OCI-LY3 (cell line): ENCODE measurements around the gene AKT3.

Experiments used
- H2AFZ ChIP-seq: fragments of 200-600, 300-600 bp; shearing (Covaris generic); 2 replicates; pipeline ENCODE4 v1.6.0; 2014; ENCODE audit warnings: antibody characterized with exemption, low read depth, low read length
- H3K27ac ChIP-seq: fragments of 200-600, 300-600 bp; sonication (generic); 2 replicates; pipeline ENCODE4 v1.5.1; 2014; ENCODE audit warnings: mild to moderate bottlenecking, low read length, moderate library complexity, mixed read lengths
- H3K27me3 ChIP-seq: fragments of 200-600, 300-600 bp; sonication (generic); 2 replicates; pipeline ENCODE4 v1.6.1; 2014; ENCODE audit warnings: low read depth, low read length, mixed read lengths
- H3K36me3 ChIP-seq: fragments of 200-600, 300-600 bp; sonication (generic); replicated peaks from 2 replicates; pipeline ENCODE3; 2014; ENCODE audit warnings: low read depth, low read length, mixed read lengths
- H3K4me1 ChIP-seq: fragments of 300-600, 200-600 bp; sonication (generic); 2 replicates; pipeline ENCODE4 v1.6.1; 2014; ENCODE audit warnings: low read length, mixed read lengths
- H3K4me2 ChIP-seq: fragments of 200-600, 300-600 bp; sonication (generic); 2 replicates; pipeline ENCODE4 v1.6.1; 2014; ENCODE audit warnings: low read length, mixed read lengths
- H3K4me3 ChIP-seq: fragments of 300-600, 200-600 bp; sonication (generic); 2 replicates; pipeline ENCODE4 v1.5.1; 2014; ENCODE audit warnings: antibody characterized with exemption, mild to moderate bottlenecking, low read length, moderate library complexity
- H3K79me2 ChIP-seq: fragments of 300-600, 200-600 bp; shearing (Covaris generic); 2 replicates; pipeline ENCODE4 v1.6.1; 2014; ENCODE audit warnings: mild to moderate bottlenecking, low read length, mixed read lengths
- H3K9ac ChIP-seq: fragments of 300-600, 200-600 bp; shearing (Covaris generic); 2 replicates; pipeline ENCODE4 v1.6.0; 2014; ENCODE audit warnings: mild to moderate bottlenecking, low read length, moderate library complexity
- H3K9me3 ChIP-seq: fragments of 200-600, 300-600 bp; shearing (Covaris generic); 2 replicates; pipeline ENCODE4 v1.6.1; 2014; ENCODE audit warnings: low read length, mixed read lengths; ENCODE audit not compliant: insufficient read depth
- H4K20me1 ChIP-seq: fragments of 200-600, 300-600 bp; sonication (generic); 2 replicates; pipeline ENCODE4 v1.6.1; 2016; ENCODE audit warnings: low read length, mixed read lengths; ENCODE audit not compliant: insufficient read depth
- EZH2phosphoT487 ChIP-seq: fragments of 200-600 bp; shearing (Covaris generic); IDR thresholded peaks from 2 replicates; pipeline ENCODE4 v1.6.1; 2018; ENCODE audit warnings: antibody characterized with exemption, mixed run types, low read depth
- TF ChIP-seq, protein P1 (sequence below): fragments of 200-600, 300-600 bp; sonication (generic); IDR thresholded peaks from 2 replicates; pipeline ENCODE4 v1.5.1; 2014; ENCODE audit warnings: antibody characterized with exemption, low read length, low read depth

Gene AKT3

DNA sequence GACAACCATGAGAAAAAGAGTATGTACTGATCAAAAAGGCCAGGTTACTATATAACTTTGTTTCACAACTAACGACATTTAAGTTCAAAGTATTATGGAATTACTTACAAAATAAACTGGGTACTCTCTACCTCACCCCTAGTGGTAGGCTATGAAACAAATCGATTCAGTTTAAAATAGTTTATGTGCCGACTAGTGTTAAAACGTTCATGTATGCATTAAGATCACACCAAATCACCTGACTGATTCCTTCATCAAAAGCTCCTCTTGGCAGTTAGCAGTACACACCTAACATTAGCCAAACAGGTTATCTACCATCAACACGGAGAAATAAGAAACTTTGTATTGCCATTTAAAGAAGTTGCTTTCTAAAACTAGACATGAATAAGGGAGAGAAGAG lies 137.1 kb downstream of the AKT3 start:
- no peaks in the 10 kb centered on the region for H3K9me3 ChIP-seq
- H4K20me1 ChIP-seq: peaks cover 4% of the 10 kb centered on the region; the same call in 1 of the 2 replicates
- peaks cover 21% of the 10 kb centered on the region for H3K4me1 ChIP-seq
- peak overlapping the region; percentile 25 for H3K4me2 ChIP-seq
- no peak overlapping the region for H3K27ac ChIP-seq
- no peak overlapping the region for H3K9ac ChIP-seq
- H2AFZ ChIP-seq: no peak overlapping the region
- H3K4me3 ChIP-seq: peak overlapping the region; percentile 14
- TF ChIP-seq, protein P1, sequence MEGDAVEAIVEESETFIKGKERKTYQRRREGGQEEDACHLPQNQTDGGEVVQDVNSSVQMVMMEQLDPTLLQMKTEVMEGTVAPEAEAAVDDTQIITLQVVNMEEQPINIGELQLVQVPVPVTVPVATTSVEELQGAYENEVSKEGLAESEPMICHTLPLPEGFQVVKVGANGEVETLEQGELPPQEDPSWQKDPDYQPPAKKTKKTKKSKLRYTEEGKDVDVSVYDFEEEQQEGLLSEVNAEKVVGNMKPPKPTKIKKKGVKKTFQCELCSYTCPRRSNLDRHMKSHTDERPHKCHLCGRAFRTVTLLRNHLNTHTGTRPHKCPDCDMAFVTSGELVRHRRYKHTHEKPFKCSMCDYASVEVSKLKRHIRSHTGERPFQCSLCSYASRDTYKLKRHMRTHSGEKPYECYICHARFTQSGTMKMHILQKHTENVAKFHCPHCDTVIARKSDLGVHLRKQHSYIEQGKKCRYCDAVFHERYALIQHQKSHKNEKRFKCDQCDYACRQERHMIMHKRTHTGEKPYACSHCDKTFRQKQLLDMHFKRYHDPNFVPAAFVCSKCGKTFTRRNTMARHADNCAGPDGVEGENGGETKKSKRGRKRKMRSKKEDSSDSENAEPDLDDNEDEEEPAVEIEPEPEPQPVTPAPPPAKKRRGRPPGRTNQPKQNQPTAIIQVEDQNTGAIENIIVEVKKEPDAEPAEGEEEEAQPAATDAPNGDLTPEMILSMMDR: peak; percentile 49
- TF ChIP-seq EZH2phosphoT487: no peak
- H3K36me3 ChIP-seq: no peaks in the 10 kb centered on the region
- no peaks in the 10 kb centered on the region for H3K27me3 ChIP-seq
- no peaks in the 10 kb centered on the region for H3K79me2 ChIP-seq

DNA sequence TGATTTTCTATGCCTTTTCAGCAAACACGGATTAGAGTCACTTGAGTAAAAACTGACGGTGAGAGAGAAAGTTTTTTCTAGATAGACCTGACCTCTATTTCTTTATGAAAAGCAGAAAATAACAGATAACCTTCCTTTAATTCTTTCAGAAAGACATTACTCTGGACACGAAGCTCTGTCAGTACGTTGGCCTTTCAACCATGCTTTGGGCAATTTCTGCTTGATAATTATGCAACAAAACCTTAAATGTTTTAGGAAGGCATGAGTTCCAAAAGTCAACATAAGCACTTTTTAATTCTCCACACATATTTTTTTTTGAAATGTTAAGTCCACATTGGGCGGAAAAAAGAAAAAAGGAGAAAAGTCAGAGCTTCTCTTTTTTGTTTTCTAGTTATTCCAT lies 137.8 kb downstream of the AKT3 start:
- H3K27me3 ChIP-seq: no peaks in the 10 kb centered on the region
- TF ChIP-seq EZH2phosphoT487: no peak
- TF ChIP-seq, protein P1: no peak
- H3K79me2 ChIP-seq: no peaks in the 10 kb centered on the region

GRCh38 chr1:243710467-243710866 lies 139.6 kb downstream of the AKT3 start:
- TF ChIP-seq EZH2phosphoT487: no peak
- TF ChIP-seq, protein P1: no peak
- H3K4me3 ChIP-seq: no peak overlapping the region
- peaks cover 4% of the 10 kb centered on the region; the same call in 1 of the 2 replicates for H4K20me1 ChIP-seq
- peaks cover 21% of the 10 kb centered on the region for H3K4me1 ChIP-seq
- no peaks in the 10 kb centered on the region for H3K79me2 ChIP-seq
- H2AFZ ChIP-seq: no peak overlapping the region
- H3K27ac ChIP-seq: no peak overlapping the region
- no peaks in the 10 kb centered on the region for H3K36me3 ChIP-seq
- no peak overlapping the region for H3K4me2 ChIP-seq
- H3K9me3 ChIP-seq: no peaks in the 10 kb centered on the region
- no peak overlapping the region for H3K9ac ChIP-seq
- no peaks in the 10 kb centered on the region for H3K27me3 ChIP-seq

More for the DNA sequence above, 137.8 kb downstream of the AKT3 start:
- no peak overlapping the region for H3K4me2 ChIP-seq
- H3K9ac ChIP-seq: no peak overlapping the region
- H2AFZ ChIP-seq: no peak overlapping the region
- H3K4me1 ChIP-seq: peaks cover 21% of the 10 kb centered on the region
- peaks cover 4% of the 10 kb centered on the region; the same call in 1 of the 2 replicates for H4K20me1 ChIP-seq
- no peaks in the 10 kb centered on the region for H3K36me3 ChIP-seq
- H3K9me3 ChIP-seq: no peaks in the 10 kb centered on the region
- H3K27ac ChIP-seq: no peak overlapping the region
- H3K4me3 ChIP-seq: no peak overlapping the region

DNA sequence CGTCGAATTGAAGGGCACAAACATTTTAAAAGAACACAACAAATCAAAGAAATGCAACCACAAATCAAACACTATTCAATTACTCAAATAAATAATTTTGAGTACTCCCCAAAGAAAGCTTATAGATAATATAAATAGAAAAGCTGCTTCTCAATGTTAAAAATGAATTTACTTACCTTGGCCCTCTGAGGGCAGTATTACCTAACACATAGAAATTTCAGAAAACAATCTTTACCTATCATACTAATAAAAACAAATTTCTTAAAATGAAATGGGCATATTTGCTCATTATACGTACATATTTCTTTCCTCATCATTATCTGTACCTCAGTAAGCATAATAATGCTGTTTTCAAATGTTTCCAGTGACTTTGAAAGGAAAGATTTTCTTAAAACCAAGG lies 141.8 kb downstream of the AKT3 start:
- TF ChIP-seq, protein P1: peak; percentile 55
- no peak for TF ChIP-seq EZH2phosphoT487
- Histone ChIP-seq H3K27ac (no peak overlapping the region), H3K4me2 (no peak overlapping the region)

More for the DNA sequence above, 141.8 kb downstream of the AKT3 start:
- Histone ChIP-seq H3K9ac (no peak overlapping the region), H3K36me3 (no peaks in the 10 kb centered on the region), H3K27me3 (no peaks in the 10 kb centered on the region), H3K4me3 (no peak overlapping the region), H4K20me1 (peaks cover 4% of the 10 kb centered on the region; the same call in 1 of the 2 replicates), H3K4me1 (peaks cover 21% of the 10 kb centered on the region), H3K79me2 (no peaks in the 10 kb centered on the region), H2AFZ (no peak overlapping the region), H3K9me3 (no peaks in the 10 kb centered on the region)
